Spleen (tissue), 7 donors: ENCODE measurements around the gene CCDC61.

Source experiments
- POLR2A ChIP-seq, 3 donors: fragments of 450-650 bp; IDR thresholded peaks; one replicate each; pipeline ENCODE4 v1.5.1; 2017; ENCODE audit warnings: antibody characterized with exemption in 3 of 3, mild to moderate bottlenecking in 1 of 3
- POLR2AphosphoS5 ChIP-seq, 3 donors: sonication (generic); formaldehyde crosslinking; IDR thresholded peaks; one replicate each; pipeline ENCODE4 v1.5.1; 2017; ENCODE audit warnings: antibody characterized with exemption in 3 of 3
- TF ChIP-seq, protein P1 (sequence below), 11 experiments: fragments of 200-600 bp in 7 of 11; fragments of 450-650 bp in 4 of 11; sonication (generic) in 4 of 11; IDR thresholded peaks in 8 of 11; conservative IDR thresholded peaks in 3 of 11; 1 replicate in 7 of 11; 2 replicates in 4 of 11; pipeline versions ENCODE4 v1.4.0 to v1.8.0; 2016 to 2021; ENCODE audit warnings: antibody characterized with exemption in 11 of 11, inconsistent platforms in 4 of 11, mild to moderate bottlenecking in 1 of 11
- donor health status: DM: no; HTN: no; CAD: no; lungs with moderate emphysema.
- donor health status: DM: no; HTN: no; CAD: no.
- donor health status: DM: no; HTN: no; CAD: no.

DNA sequence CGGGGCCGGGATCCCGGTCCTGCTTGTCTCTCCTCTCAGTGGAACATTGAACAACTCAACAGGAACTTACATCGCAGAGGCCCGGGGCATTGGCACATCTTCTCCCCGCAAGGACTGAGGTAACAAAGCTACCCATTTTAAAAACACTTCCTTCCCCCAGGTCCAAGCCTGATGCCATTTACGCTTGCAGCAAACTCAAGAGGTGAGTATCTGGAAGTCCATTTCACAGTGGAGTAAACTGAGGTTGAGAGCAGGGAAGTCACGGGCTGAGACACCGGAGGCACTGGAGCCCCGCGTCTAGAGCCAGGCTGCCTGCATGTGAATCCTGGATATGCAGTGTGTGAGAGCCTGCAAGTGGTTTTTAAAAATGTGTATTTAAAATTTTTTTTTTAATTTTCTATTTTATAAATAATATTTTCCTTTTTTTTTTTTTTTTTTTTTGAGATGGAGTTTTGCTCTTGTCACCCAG, 28.1 kb downstream of the CCDC61 start:
- TF ChIP-seq, protein P1, sequence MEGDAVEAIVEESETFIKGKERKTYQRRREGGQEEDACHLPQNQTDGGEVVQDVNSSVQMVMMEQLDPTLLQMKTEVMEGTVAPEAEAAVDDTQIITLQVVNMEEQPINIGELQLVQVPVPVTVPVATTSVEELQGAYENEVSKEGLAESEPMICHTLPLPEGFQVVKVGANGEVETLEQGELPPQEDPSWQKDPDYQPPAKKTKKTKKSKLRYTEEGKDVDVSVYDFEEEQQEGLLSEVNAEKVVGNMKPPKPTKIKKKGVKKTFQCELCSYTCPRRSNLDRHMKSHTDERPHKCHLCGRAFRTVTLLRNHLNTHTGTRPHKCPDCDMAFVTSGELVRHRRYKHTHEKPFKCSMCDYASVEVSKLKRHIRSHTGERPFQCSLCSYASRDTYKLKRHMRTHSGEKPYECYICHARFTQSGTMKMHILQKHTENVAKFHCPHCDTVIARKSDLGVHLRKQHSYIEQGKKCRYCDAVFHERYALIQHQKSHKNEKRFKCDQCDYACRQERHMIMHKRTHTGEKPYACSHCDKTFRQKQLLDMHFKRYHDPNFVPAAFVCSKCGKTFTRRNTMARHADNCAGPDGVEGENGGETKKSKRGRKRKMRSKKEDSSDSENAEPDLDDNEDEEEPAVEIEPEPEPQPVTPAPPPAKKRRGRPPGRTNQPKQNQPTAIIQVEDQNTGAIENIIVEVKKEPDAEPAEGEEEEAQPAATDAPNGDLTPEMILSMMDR (IDR thresholded peaks at IDR 0.05 in 8 of 11, conservative IDR thresholded peaks at IDR 0.05 in 3 of 11), result no peak
- no peak for TF ChIP-seq POLR2A (IDR thresholded peaks at IDR 0.05)
- no peak for TF ChIP-seq POLR2AphosphoS5 (IDR thresholded peaks at IDR 0.05)
